Measurements from ENCODE around the gene SSR1. TPM values are rescaled to one million over a fixed set of nuclear protein-coding genes. Genes with fewer than 3 reads are reported as not detected.

SSR1 gene
- total and polyA plus RNA-seq, 2 of the 13 experiments (the other 11 are each of a cell fraction or from before 2014, with no cell fraction given) = 203 to 243 TPM

- TF ChIP-seq BATF2 (CRISPR knock-in tag; IDR thresholded peaks at IDR 0.05) (no peak), MED1 (CRISPR knock-in tag; IDR thresholded peaks at IDR 0.05) (no peak), ZBTB2 (CRISPR knock-in tag; IDR thresholded peaks at IDR 0.05; ENCODE audit: low read depth) (no peak), ZBTB7A (CRISPR knock-in tag; IDR thresholded peaks at IDR 0.05) (no peak), KLF12 (CRISPR knock-in tag; IDR thresholded peaks at IDR 0.05; ENCODE audit: borderline replicate concordance) (0 out of 2 replicates have a peak, but pooled peaks have one; percentile 6), RBM39 (IDR thresholded peaks at IDR 0.05; ENCODE audit: low read depth, low read length, poor library complexity, severe bottlenecking) (no peak), ZNF737 (CRISPR knock-in tag; IDR thresholded peaks at IDR 0.05; ENCODE audit: borderline replicate concordance) (no peak), KLF9 (CRISPR knock-in tag; IDR thresholded peaks at IDR 0.05; ENCODE audit: low read depth) (0 out of 2 replicates have a peak, but pooled peaks have one; percentile 49), NKX3-1 (CRISPR knock-in tag; IDR thresholded peaks at IDR 0.05) (peak; percentile 13; the same call in 1 of the 2 replicates), TAF15 (IDR thresholded peaks at IDR 0.05; ENCODE audit: low read depth, low read length, poor library complexity, severe bottlenecking) (no peak), RARG (CRISPR knock-in tag; IDR thresholded peaks at IDR 0.05; ENCODE audit: low read depth) (no peak), ZSCAN22 (CRISPR knock-in tag; IDR thresholded peaks at IDR 0.05) (no peak), IRX3 (CRISPR knock-in tag; IDR thresholded peaks at IDR 0.05; ENCODE audit: borderline replicate concordance, low read depth) (no peak; the same call in 1 of the 2 replicates), ZSCAN5A (CRISPR knock-in tag; IDR thresholded peaks at IDR 0.05; ENCODE audit: borderline replicate concordance) (no peak), NCOR1 (IDR thresholded peaks at IDR 0.05; ENCODE audit: borderline replicate concordance, low read length) (no peak), ZBTB4 (CRISPR knock-in tag; IDR thresholded peaks at IDR 0.05; ENCODE audit: borderline replicate concordance) (0 out of 2 replicates have a peak, but pooled peaks have one; percentile 14)
These were observed 636 bp upstream of the SSR1 start (continued) for GRCh38 chr6:7313505-7314165.
